ENCODE measurements around the gene CAPN7.

The CAPN7 gene

DNA sequence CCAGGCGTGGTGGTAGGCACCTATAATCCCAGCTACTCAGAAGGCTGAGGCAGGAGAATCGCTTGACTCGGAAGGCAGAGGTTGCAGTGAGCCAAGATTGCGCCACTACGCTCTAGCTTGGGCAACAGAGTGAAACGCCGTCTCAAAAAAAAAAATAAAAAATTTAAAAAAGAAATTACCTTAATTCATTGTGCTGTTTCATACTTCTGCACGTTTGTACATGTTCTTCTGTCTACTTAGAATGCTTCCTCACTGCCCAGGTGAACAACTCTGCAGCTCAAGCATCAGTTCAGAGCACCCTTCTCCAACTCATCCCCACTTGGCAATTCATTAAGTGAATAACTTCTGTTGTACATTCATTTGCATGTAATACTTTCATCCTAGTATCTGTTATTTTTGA is 14.0 kb downstream of the CAPN7 start:
- TF ChIP-seq, protein P1, sequence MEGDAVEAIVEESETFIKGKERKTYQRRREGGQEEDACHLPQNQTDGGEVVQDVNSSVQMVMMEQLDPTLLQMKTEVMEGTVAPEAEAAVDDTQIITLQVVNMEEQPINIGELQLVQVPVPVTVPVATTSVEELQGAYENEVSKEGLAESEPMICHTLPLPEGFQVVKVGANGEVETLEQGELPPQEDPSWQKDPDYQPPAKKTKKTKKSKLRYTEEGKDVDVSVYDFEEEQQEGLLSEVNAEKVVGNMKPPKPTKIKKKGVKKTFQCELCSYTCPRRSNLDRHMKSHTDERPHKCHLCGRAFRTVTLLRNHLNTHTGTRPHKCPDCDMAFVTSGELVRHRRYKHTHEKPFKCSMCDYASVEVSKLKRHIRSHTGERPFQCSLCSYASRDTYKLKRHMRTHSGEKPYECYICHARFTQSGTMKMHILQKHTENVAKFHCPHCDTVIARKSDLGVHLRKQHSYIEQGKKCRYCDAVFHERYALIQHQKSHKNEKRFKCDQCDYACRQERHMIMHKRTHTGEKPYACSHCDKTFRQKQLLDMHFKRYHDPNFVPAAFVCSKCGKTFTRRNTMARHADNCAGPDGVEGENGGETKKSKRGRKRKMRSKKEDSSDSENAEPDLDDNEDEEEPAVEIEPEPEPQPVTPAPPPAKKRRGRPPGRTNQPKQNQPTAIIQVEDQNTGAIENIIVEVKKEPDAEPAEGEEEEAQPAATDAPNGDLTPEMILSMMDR (conservative IDR thresholded peaks at IDR 0.05; ENCODE audit: control insufficient read depth, insufficient read depth, low read depth, low read length) = no peak
- no peak for DNase-seq (ENCODE audit: low read depth)
- no peak overlapping the region for H3K4me3 ChIP-seq (ENCODE audit: control insufficient read depth, low read depth, low read length)

DNA sequence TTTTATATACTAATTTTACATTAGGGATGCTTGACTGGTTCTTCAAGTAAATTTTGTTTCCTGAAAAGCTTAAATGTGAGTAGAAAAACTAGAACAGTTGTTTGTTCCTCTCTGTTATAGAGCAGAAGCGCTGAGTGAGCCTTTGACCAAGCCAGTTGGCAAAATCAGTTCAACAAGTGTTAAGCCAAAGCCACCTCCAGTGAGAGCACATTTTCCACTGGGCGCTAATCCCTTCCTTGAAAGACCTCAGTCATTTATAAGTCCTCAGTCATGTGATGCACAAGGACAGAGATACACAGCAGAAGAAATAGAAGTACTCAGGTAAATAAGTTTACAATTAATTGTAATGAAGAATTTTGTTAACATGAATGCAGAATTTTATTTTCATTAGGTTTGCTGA is 14.6 kb downstream of the CAPN7 start:
- no peak overlapping the region for H3K4me3 ChIP-seq (ENCODE audit: control insufficient read depth, low read depth, low read length)
- DNase-seq (ENCODE audit: low read depth) = no peak
- TF ChIP-seq, protein P1 (conservative IDR thresholded peaks at IDR 0.05; ENCODE audit: control insufficient read depth, insufficient read depth, low read depth, low read length) = no peak

DNA sequence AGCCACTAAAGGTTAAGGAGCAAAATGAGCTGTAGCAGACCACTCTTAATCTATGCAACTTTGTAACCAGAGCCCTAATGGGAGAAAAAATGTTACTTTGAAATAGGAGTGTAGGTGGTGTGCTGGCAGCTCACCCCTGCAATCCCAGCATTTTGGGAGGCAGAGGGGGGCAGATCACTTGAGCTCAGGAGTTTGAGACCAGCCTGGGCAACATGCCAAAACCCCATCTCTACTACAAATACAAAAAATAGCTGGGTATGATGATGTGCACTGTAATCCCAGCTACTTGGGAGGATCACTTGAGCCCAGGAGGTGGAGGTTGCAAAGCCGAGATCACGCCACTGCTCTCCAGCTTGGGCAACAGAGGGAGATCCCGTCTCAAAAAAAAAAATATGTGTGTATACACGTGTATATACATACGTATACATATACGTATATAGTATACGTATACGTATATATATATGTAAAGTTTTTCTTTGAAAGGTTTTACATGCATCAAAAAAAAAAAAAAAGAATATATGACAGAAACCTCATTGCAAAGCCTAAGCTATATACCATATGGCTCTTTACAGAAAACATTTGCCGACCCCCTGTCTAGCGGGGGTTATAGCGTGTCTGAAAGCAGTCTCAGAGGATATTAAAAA is 15.7 kb downstream of the CAPN7 start:
- no peak for DNase-seq (ENCODE audit: low read depth)
- no peak overlapping the region for H3K4me3 ChIP-seq (ENCODE audit: control insufficient read depth, low read depth, low read length)
- TF ChIP-seq, protein P1 (conservative IDR thresholded peaks at IDR 0.05; ENCODE audit: control insufficient read depth, insufficient read depth, low read depth, low read length) = no peak

DNA sequence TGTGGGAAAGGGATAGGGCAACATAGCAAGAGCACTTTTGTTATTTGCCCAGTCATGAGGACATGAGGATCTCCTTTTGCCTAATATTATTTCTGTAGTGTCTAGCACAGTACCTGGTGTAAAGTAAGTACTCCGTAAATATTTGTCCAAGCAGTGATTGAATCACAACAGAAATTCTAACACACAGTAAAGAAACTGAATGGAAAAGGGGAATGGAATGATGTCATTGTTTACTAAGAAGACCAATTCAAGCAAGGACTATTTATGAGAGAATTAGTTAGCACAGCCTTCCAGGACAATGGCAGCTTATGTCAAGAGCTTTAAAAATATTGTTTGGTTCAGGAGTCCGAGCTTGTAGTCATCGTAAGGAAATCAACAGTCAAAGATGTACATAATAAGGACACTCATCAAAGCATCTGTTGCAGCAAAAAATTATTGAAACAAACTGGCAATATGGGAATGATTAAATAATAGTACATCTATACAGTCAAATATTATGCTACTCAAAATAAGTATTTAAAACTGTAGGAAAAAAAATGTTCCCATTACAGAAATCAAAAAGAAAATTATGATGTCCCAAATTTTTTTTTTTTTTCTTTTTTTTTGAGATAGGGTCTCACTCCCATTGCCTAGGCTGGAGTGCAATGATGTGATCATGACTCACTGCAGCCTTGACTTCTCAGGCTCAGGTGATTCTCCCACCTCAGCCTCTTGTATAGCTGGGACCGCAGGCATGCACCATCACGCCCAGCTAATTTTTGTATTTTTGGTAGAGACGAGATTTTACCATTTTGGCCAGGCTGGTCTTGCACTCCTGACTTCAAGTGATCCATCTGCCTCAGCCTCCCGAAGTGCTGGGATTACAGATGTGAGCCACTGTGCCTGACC is 17.9 kb downstream of the CAPN7 start:
- TF ChIP-seq, protein P1 (conservative IDR thresholded peaks at IDR 0.05; ENCODE audit: control insufficient read depth, insufficient read depth, low read depth, low read length) = no peak
- no peak overlapping the region for H3K4me3 ChIP-seq (ENCODE audit: control insufficient read depth, low read depth, low read length)
- no peak for DNase-seq (ENCODE audit: low read depth)

DNA sequence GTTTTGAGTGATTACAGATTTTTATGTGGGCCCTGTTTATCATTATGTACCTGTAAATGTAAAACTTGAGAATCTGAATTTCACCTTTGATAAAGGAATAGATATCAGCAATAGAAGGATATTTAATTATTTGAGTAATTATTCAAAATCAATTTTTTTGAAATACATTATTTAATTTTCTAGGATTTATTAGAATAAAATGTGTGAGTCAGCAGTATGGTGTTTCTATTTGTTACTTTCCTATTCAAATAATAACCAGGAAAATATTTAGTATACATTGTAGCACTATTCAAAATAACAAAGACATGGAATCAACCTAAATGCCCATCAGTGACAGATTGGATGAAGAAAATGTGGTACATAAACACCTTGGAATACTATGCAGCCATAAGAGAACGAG is 22.1 kb downstream of the CAPN7 start:
- DNase-seq (ENCODE audit: low read depth) = no peak
- TF ChIP-seq, protein P1 (conservative IDR thresholded peaks at IDR 0.05; ENCODE audit: control insufficient read depth, insufficient read depth, low read depth, low read length) = no peak
- no peak overlapping the region for H3K4me3 ChIP-seq (ENCODE audit: control insufficient read depth, low read depth, low read length)

DNA sequence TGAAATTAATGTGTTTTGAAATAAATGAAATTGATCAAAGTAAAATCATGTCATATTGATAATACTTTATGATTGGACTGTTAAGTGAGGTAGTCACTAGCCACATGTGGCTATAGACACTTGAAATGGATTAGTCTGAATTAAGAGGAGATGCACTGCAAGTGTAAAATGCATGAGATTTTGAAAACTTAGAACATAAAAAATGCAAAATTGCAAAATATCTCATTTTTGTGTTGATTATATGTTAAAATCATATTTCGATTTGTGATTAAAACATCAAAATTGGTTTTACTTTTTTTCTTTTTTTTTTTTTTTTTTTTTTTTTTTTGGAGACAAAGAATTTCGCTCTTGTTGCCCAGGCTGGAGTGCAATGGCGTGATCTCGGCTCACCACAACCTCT is 23.2 kb downstream of the CAPN7 start:
- TF ChIP-seq, protein P1 (conservative IDR thresholded peaks at IDR 0.05; ENCODE audit: control insufficient read depth, insufficient read depth, low read depth, low read length) = no peak
- DNase-seq (ENCODE audit: low read depth) = no peak
- H3K4me3 ChIP-seq (ENCODE audit: control insufficient read depth, low read depth, low read length) = no peak overlapping the region

All from fibroblast of mammary gland (primary cell).